Stimulated activated naive CD8-positive, alpha-beta T cell treated with anti-CD3 and anti-CD28 coated beads, Interleukin-15, amount 100 ng/mL, for 72 hours (primary cell): Measurements from ENCODE around the gene NDUFB8.
A peak's percentile ranks its signal among the peaks of the same experiment; 100 is the strongest.

ENCODE experiments used
- ATAC-seq: fragments of 150-1000 bp; cut with Tn5 transposase; 2 replicates; pipeline ENCODE4 v1.10.0; 2021; ENCODE audit warnings: mild to moderate bottlenecking, moderate library complexity
- DNase-seq, 2 donors: peaks; one replicate each; pipeline ENCODE4 v3.0.0; 2021 to 2022
- H3K27ac Mint-ChIP-seq, 2 donors: one replicate each; pipeline ENCODE4 v1.8.0; 2022; ENCODE audit warnings: mild to moderate bottlenecking in 2 of 2, mixed read lengths in 2 of 2, moderate library complexity in 2 of 2
- H3K27me3 Mint-ChIP-seq: one replicate; pipeline ENCODE4 v1.8.0; 2022; ENCODE audit warnings: mixed read lengths
- H3K4me1 Mint-ChIP-seq: one replicate; pipeline ENCODE4 v1.8.0; 2022; ENCODE audit warnings: mild to moderate bottlenecking, mixed read lengths
- H3K4me3 Mint-ChIP-seq, 2 donors: one replicate each; pipeline ENCODE4 v1.8.0; 2022; ENCODE audit warnings: mild to moderate bottlenecking in 2 of 2, mixed read lengths in 2 of 2, moderate library complexity in 1 of 2
- H3K9me3 Mint-ChIP-seq, 2 donors: one replicate each; pipeline ENCODE4 v1.8.0; 2022; ENCODE audit warnings: mixed read lengths in 2 of 2

Gene NDUFB8

GRCh38 chr10:100522107-100522801, 7.4 kb downstream of the NDUFB8 start:
- Mint-ChIP-seq H3K27me3 (no peaks in the 10 kb centered on the region), H3K4me1 (peaks cover 53% of the 10 kb centered on the region), H3K4me3 (no peak overlapping the region), H3K27ac (no peak overlapping the region), H3K9me3 (no peaks in the 10 kb centered on the region)
- no peak for DNase-seq
- no peak for ATAC-seq

- Mint-ChIP-seq H3K27ac (peak overlapping the region in 1 of 2 donors; percentile 57), H3K4me3 (no peak overlapping the region), H3K4me1 (peaks cover 46% of the 10 kb centered on the region), H3K9me3 (no peaks in the 10 kb centered on the region), H3K27me3 (no peaks in the 10 kb centered on the region)
- ATAC-seq (no peak), DNase-seq (no peak)
Measured at GRCh38 chr10:100520811-100521210, 8.9 kb downstream of the NDUFB8 start.

GRCh38 chr10:100519311-100520051, 10.2 kb downstream of the NDUFB8 start, which contains the start of gene SEC31B:
Gene SEC31B (minus strand): TSS chr10:100519861. CDS start chr10:100516952, 2,909 bp downstream.
- H3K27me3 Mint-ChIP-seq, result no peaks in the 10 kb centered on the region
- peak within 1 kb of the TSS; percentile 48 to 66 for H3K4me3 Mint-ChIP-seq
- H3K4me1 Mint-ChIP-seq, result peaks cover 41% of the 10 kb centered on the region
- H3K9me3 Mint-ChIP-seq, result no peaks in the 10 kb centered on the region
- no peak within 1 kb of the TSS for H3K27ac Mint-ChIP-seq
- DNase-seq (no peak), ATAC-seq (peak; percentile 49)

- Mint-ChIP-seq H3K4me1 (peaks cover 34% of the 10 kb centered on the region), H3K9me3 (no peaks in the 10 kb centered on the region), H3K27ac (no peak overlapping the region), H3K27me3 (no peaks in the 10 kb centered on the region), H3K4me3 (peak overlapping the region; percentile 48 to 66)
- peak; percentile 41 to 55 for DNase-seq
- ATAC-seq, result peak; percentile 83
Measured at GRCh38 chr10:100518761-100519241, 10.9 kb downstream of the NDUFB8 start.

- peak overlapping the region in 1 of 2 donors; percentile 15 for H3K27ac Mint-ChIP-seq
- peaks cover 46% of the 10 kb centered on the region for H3K4me1 Mint-ChIP-seq
- no peak overlapping the region for H3K4me3 Mint-ChIP-seq
- no peaks in the 10 kb centered on the region for H3K9me3 Mint-ChIP-seq
- ATAC-seq (no peak), DNase-seq (no peak)
- no peaks in the 10 kb centered on the region for H3K27me3 Mint-ChIP-seq
Measured at GRCh38 chr10:100516847-100517246, 12.8 kb downstream of the NDUFB8 start.

GRCh38 chr10:100515612-100516011, 14.1 kb downstream of the NDUFB8 start:
- no peak for ATAC-seq
- Mint-ChIP-seq H3K27me3 (no peaks in the 10 kb centered on the region), H3K27ac (no peak overlapping the region), H3K4me3 (no peak overlapping the region), H3K9me3 (no peaks in the 10 kb centered on the region), H3K4me1 (peaks cover 58% of the 10 kb centered on the region)
- no peak for DNase-seq

- Mint-ChIP-seq H3K9me3 (no peaks in the 10 kb centered on the region), H3K27ac (peak overlapping the region; percentile 82 to 99), H3K27me3 (no peaks in the 10 kb centered on the region), H3K4me1 (peaks cover 79% of the 10 kb centered on the region), H3K4me3 (peak overlapping the region; percentile 45)
- DNase-seq (peak; percentile 76 to 90), ATAC-seq (peak; percentile 87)
Measured at GRCh38 chr10:100510533-100511308, 18.9 kb downstream of the NDUFB8 start.

GRCh38 chr10:100509241-100509840, 20.3 kb downstream of the NDUFB8 start:
- Mint-ChIP-seq H3K27ac (peak overlapping the region; percentile 92 to 99), H3K4me3 (peak overlapping the region; percentile 63 to 81), H3K27me3 (no peaks in the 10 kb centered on the region), H3K9me3 (no peaks in the 10 kb centered on the region), H3K4me1 (peaks cover 87% of the 10 kb centered on the region)
- DNase-seq (peak; percentile 53 to 88), ATAC-seq (peak; percentile 58)

- peak; percentile 63 for ATAC-seq
- H3K4me3 Mint-ChIP-seq, result peak overlapping the region; percentile 63 to 81
- no peaks in the 10 kb centered on the region for H3K9me3 Mint-ChIP-seq
- peak; percentile 52 to 67 for DNase-seq
- H3K27me3 Mint-ChIP-seq, result no peaks in the 10 kb centered on the region
- peak overlapping the region; percentile 92 to 99 for H3K27ac Mint-ChIP-seq
- H3K4me1 Mint-ChIP-seq, result peaks cover 87% of the 10 kb centered on the region
Measured at GRCh38 chr10:100508691-100509150, 20.9 kb downstream of the NDUFB8 start.

- no peak for DNase-seq
Measured at GRCh38 chr10:100508266-100508665, 21.4 kb downstream of the NDUFB8 start.

GRCh38 chr10:100507357-100507732, 22.3 kb downstream of the NDUFB8 start:
- no peak for DNase-seq
- Mint-ChIP-seq H3K4me3 (peak overlapping the region; percentile 63 to 81), H3K27me3 (no peaks in the 10 kb centered on the region), H3K4me1 (peaks cover 87% of the 10 kb centered on the region), H3K9me3 (no peaks in the 10 kb centered on the region), H3K27ac (peak overlapping the region; percentile 7 to 95)
- no peak for ATAC-seq

More at GRCh38 chr10:100508266-100508665, 21.4 kb downstream of the NDUFB8 start:
- no peaks in the 10 kb centered on the region for H3K9me3 Mint-ChIP-seq
- H3K27ac Mint-ChIP-seq, result peak overlapping the region; percentile 92 to 99
- no peak for ATAC-seq
- H3K27me3 Mint-ChIP-seq, result no peaks in the 10 kb centered on the region
- H3K4me1 Mint-ChIP-seq, result peaks cover 87% of the 10 kb centered on the region
- peak overlapping the region; percentile 63 to 81 for H3K4me3 Mint-ChIP-seq

GRCh38 chr10:100506596-100507356, 22.9 kb downstream of the NDUFB8 start:
- H3K9me3 Mint-ChIP-seq, result no peaks in the 10 kb centered on the region
- H3K4me1 Mint-ChIP-seq, result peaks cover 81% of the 10 kb centered on the region
- peak overlapping the region; percentile 92 to 95 for H3K27ac Mint-ChIP-seq
- no peaks in the 10 kb centered on the region for H3K27me3 Mint-ChIP-seq
- H3K4me3 Mint-ChIP-seq, result peak overlapping the region; percentile 63 to 81
- ATAC-seq (peak; percentile 60), DNase-seq (peak in 1 of 2 donors; percentile 42)

- ATAC-seq (no peak), DNase-seq (no peak)
- no peaks in the 10 kb centered on the region for H3K27me3 Mint-ChIP-seq
- H3K27ac Mint-ChIP-seq, result no peak overlapping the region
- no peaks in the 10 kb centered on the region for H3K9me3 Mint-ChIP-seq
- peaks cover 65% of the 10 kb centered on the region for H3K4me1 Mint-ChIP-seq
- peak overlapping the region in 1 of 2 donors; percentile 16 for H3K4me3 Mint-ChIP-seq
Measured at GRCh38 chr10:100505164-100505563, 24.5 kb downstream of the NDUFB8 start.

GRCh38 chr10:100504096-100504495, 25.6 kb downstream of the NDUFB8 start:
- DNase-seq (no peak), ATAC-seq (no peak)
- no peaks in the 10 kb centered on the region for H3K9me3 Mint-ChIP-seq
- no peak overlapping the region for H3K4me3 Mint-ChIP-seq
- H3K4me1 Mint-ChIP-seq, result peaks cover 62% of the 10 kb centered on the region
- no peak overlapping the region for H3K27ac Mint-ChIP-seq
- no peaks in the 10 kb centered on the region for H3K27me3 Mint-ChIP-seq
